ENCODE results near the gene TMC8. TPM values are rescaled to one million over a fixed set of nuclear protein-coding genes. Genes with fewer than 3 reads are reported as not detected.
"Not testable (repeated sequence)": the region's sequence is repeated elsewhere in the genome, so short reads cannot be mapped to it uniquely, and the experiment has no call there.

TMC8 gene
- polyA plus RNA-seq, 1 donor from 2014 or later, result 0.41 TPM

DNA sequence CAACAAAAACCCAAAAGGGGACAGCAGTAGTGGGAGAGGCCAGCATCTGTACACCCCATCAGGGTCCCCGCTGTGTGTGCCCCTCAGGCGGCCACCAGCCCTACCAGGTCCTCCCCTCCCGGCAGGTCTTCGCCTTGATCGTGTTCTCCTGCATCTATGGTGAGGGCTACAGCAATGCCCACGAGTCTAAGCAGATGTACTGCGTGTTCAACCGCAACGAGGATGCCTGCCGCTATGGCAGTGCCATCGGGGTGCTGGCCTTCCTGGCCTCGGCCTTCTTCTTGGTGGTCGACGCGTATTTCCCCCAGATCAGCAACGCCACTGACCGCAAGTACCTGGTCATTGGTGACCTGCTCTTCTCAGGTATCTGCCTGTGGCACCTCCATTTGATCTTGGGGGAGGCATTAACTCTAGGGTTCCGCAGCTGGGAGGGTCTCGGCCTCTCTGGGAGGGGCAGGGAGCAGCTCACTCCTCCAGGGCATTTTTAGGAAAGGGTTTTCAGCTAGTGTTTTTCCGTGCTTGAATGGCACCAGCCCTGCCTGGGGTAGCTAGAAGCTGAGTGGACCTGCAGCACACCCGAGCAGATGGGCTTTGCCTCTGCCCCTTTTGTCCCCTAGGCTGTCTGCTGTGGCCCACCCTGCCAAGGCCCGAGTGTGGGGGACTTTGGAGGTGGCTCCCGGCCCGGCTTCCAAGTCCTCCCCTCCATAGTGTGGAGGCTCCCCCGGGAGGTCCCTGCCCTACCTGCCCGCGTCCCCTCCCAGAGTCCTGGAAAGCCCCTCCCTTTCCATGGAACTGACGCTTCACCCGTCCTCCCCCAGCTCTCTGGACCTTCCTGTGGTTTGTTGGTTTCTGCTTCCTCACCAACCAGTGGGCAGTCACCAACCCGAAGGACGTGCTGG, 40.4 kb downstream of the TMC8 start:
- Histone ChIP-seq H2AFZ (ENCODE audit: low read depth, low read length) (no peak overlapping the region), H3K79me2 (replicated peaks; ENCODE audit: insufficient read depth, low read length) (no peaks in the 10 kb centered on the region), H3K9ac (ENCODE audit: low read length) (no peak overlapping the region), H3K36me3 (ENCODE audit: insufficient read depth, low read length) (no peaks in the 10 kb centered on the region), H3K27ac (ENCODE audit: low read length) (no peak overlapping the region), H3K4me2 (ENCODE audit: low read length) (no peak overlapping the region), H3K27me3 (ENCODE audit: insufficient read depth, low read depth, low read length) (no peaks in the 10 kb centered on the region), H3K9me2 (ENCODE audit: insufficient read depth, low read length) (no peaks in the 10 kb centered on the region), H4K20me1 (ENCODE audit: insufficient read depth) (no peaks in the 10 kb centered on the region), H3F3A (ENCODE audit: insufficient read depth, low read length, poor library complexity, severe bottlenecking) (no peaks in the 10 kb centered on the region), H3K4me3 (ENCODE audit: low read length) (no peak overlapping the region), H3K9me3 (ENCODE audit: low read length) (no peaks in the 10 kb centered on the region)
- TF ChIP-seq EP300 (conservative IDR thresholded peaks at IDR 0.05; ENCODE audit: poor library complexity, severe bottlenecking) (no peak), MXI1 (conservative IDR thresholded peaks at IDR 0.05; ENCODE audit: poor library complexity, severe bottlenecking) (no peak), POLR2AphosphoS5 (IDR thresholded peaks at IDR 0.05) (no peak), TAF1 (IDR thresholded peaks at IDR 0.05; ENCODE audit: low read depth) (no peak), EZH2 (IDR thresholded peaks at IDR 0.05; ENCODE audit: borderline replicate concordance, insufficient read depth, low read length, poor library complexity, severe bottlenecking) (no peak), SMC3 (conservative IDR thresholded peaks at IDR 0.05; ENCODE audit: poor library complexity) (no peak), RAD21 (conservative IDR thresholded peaks at IDR 0.05) (no peak)
- TF ChIP-seq, protein P1, sequence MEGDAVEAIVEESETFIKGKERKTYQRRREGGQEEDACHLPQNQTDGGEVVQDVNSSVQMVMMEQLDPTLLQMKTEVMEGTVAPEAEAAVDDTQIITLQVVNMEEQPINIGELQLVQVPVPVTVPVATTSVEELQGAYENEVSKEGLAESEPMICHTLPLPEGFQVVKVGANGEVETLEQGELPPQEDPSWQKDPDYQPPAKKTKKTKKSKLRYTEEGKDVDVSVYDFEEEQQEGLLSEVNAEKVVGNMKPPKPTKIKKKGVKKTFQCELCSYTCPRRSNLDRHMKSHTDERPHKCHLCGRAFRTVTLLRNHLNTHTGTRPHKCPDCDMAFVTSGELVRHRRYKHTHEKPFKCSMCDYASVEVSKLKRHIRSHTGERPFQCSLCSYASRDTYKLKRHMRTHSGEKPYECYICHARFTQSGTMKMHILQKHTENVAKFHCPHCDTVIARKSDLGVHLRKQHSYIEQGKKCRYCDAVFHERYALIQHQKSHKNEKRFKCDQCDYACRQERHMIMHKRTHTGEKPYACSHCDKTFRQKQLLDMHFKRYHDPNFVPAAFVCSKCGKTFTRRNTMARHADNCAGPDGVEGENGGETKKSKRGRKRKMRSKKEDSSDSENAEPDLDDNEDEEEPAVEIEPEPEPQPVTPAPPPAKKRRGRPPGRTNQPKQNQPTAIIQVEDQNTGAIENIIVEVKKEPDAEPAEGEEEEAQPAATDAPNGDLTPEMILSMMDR (IDR thresholded peaks at IDR 0.05; ENCODE audit: poor library complexity, severe bottlenecking), result no peak
- TF ChIP-seq, protein P2, sequence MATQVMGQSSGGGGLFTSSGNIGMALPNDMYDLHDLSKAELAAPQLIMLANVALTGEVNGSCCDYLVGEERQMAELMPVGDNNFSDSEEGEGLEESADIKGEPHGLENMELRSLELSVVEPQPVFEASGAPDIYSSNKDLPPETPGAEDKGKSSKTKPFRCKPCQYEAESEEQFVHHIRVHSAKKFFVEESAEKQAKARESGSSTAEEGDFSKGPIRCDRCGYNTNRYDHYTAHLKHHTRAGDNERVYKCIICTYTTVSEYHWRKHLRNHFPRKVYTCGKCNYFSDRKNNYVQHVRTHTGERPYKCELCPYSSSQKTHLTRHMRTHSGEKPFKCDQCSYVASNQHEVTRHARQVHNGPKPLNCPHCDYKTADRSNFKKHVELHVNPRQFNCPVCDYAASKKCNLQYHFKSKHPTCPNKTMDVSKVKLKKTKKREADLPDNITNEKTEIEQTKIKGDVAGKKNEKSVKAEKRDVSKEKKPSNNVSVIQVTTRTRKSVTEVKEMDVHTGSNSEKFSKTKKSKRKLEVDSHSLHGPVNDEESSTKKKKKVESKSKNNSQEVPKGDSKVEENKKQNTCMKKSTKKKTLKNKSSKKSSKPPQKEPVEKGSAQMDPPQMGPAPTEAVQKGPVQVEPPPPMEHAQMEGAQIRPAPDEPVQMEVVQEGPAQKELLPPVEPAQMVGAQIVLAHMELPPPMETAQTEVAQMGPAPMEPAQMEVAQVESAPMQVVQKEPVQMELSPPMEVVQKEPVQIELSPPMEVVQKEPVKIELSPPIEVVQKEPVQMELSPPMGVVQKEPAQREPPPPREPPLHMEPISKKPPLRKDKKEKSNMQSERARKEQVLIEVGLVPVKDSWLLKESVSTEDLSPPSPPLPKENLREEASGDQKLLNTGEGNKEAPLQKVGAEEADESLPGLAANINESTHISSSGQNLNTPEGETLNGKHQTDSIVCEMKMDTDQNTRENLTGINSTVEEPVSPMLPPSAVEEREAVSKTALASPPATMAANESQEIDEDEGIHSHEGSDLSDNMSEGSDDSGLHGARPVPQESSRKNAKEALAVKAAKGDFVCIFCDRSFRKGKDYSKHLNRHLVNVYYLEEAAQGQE (IDR thresholded peaks at IDR 0.05; ENCODE audit: borderline replicate concordance), result no peak

DNA sequence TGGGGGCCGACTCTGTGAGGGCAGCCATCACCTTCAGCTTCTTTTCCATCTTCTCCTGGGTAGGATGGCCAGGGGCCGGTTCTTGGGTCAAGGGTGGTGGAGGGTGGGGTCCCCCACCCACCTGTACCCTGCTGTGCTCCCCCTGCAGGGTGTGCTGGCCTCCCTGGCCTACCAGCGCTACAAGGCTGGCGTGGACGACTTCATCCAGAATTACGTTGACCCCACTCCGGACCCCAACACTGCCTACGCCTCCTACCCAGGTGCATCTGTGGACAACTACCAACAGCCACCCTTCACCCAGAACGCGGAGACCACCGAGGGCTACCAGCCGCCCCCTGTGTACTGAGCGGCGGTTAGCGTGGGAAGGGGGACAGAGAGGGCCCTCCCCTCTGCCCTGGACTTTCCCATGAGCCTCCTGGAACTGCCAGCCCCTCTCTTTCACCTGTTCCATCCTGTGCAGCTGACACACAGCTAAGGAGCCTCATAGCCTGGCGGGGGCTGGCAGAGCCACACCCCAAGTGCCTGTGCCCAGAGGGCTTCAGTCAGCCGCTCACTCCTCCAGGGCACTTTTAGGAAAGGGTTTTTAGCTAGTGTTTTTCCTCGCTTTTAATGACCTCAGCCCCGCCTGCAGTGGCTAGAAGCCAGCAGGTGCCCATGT, 41.1 kb downstream of the TMC8 start:
- H3K4me3 ChIP-seq (ENCODE audit: low read length); H3K27me3 ChIP-seq (ENCODE audit: insufficient read depth, low read depth, low read length): not testable (repeated sequence)

More for the DNA sequence above, 41.1 kb downstream of the TMC8 start:
- not testable (repeated sequence) for H3K36me3 ChIP-seq (ENCODE audit: insufficient read depth, low read length); H3K9me2 ChIP-seq (ENCODE audit: insufficient read depth, low read length); H3K4me2 ChIP-seq (ENCODE audit: low read length); H3K27ac ChIP-seq (ENCODE audit: low read length); H3K79me2 ChIP-seq (replicated peaks; ENCODE audit: insufficient read depth, low read length); H3F3A ChIP-seq (ENCODE audit: insufficient read depth, low read length, poor library complexity, severe bottlenecking); H3K9me3 ChIP-seq (ENCODE audit: low read length); H3K9ac ChIP-seq (ENCODE audit: low read length); H2AFZ ChIP-seq (ENCODE audit: low read depth, low read length); H4K20me1 ChIP-seq (ENCODE audit: insufficient read depth)

Measured in neural cell (in vitro differentiated cells).